Measurements from ENCODE around the gene SEC11C. TPM values are rescaled to one million over a fixed set of nuclear protein-coding genes. Genes with fewer than 3 reads are reported as not detected.

SEC11C gene
- total RNA-seq, 1 experiment from 2014 or later: 34.1 TPM

DNA sequence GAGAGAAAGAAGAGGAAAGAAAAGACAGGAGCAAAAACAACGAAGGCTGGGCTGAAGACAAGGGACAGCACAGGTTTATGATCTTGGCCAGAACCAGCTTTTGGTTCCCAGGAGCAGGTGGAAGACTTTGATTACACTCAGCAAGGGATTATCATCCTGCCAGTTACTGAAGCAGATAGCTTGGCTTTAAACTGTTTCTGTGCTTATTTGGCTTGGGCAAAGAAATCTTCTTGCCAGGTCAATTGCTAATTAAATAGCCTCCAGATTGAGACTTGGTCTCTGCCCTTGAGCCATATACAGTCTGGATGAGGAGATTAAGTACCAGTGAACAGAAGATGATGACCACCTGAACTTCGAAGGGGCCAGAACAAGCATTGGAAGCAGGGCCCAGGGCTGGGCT, 58.0 kb downstream of the SEC11C start:
- in situ Hi-C loops (cut with HindIII; ENCODE audit: low pct_unique_long_range_greater_than_20kb, low sequenced_read_pairs): no loop called here
- DNase-seq (ENCODE audit: low read depth): no peak

DNA sequence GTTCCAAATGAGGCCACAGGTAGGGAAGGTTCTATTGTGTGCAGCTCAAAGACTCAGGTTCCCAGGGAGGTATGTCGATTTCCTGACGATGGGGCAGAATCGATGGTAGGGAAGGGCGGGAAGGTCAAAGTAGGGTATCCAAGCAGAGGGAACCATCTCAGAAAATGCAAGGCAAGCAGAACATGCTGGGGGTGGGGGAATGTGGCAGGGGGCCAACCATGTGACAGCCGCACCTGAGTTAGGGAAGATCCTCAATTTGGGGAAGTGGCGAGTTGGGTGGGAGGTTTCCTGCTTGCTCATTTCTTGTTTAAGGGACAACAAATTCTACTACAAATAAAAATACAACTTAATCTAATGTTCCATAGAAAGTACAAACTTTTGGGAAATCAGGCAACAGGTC, 58.5 kb downstream of the SEC11C start:
- in situ Hi-C loops (cut with HindIII; ENCODE audit: low pct_unique_long_range_greater_than_20kb, low sequenced_read_pairs): no loop called here
- no peak for DNase-seq (ENCODE audit: low read depth)

DNA sequence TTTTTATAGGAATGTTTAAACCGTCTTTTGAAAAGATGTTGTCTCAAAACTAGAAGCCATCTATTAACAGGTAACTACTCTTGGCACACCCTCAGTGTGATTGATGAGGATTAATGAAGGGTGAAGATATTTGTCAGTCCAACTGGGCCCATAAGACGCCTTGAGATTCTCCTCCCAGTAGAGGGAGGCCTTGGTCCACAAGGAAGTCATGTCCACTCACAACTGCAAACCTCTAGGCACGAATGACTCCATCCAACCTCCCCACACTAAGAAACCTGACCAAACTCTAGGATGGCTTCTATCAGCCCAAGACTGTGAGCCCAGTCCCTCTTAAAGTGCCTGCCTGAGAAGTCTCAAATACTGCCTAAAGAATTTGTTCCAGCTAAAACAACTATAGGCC, 61.1 kb downstream of the SEC11C start:
- no peak for DNase-seq (ENCODE audit: low read depth)
- in situ Hi-C loops (cut with HindIII; ENCODE audit: low pct_unique_long_range_greater_than_20kb, low sequenced_read_pairs): no loop called here

DNA sequence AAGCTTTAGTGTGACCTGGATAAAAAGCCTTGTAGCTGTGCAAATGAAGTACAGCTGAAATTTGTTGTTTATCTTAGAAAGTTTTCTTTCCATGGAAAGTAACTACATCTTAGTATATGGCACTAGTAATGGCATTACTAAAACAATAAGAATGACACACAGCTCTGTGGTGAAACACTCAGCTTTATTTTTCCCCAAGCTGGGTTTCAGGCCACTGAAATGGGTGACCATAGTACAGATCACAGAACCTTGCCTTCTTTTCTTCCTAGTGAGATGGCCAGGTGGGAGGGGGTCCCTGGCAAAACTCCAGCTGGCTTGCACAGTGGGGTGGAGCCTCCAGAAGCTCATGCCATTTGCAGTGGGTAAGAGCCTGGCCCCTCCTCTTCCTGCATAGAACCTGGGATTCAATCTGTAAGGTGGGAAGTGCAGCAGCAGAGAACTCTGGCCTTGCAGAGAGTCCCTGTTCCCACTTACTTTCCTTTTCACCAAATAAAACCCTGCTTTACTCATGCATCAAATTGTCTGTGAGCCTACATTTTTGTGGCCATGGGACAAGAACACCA, 62.7 kb downstream of the SEC11C start:
- DNase-seq (ENCODE audit: low read depth): no peak
- in situ Hi-C loops (cut with HindIII; ENCODE audit: low pct_unique_long_range_greater_than_20kb, low sequenced_read_pairs): no loop called here

DNA sequence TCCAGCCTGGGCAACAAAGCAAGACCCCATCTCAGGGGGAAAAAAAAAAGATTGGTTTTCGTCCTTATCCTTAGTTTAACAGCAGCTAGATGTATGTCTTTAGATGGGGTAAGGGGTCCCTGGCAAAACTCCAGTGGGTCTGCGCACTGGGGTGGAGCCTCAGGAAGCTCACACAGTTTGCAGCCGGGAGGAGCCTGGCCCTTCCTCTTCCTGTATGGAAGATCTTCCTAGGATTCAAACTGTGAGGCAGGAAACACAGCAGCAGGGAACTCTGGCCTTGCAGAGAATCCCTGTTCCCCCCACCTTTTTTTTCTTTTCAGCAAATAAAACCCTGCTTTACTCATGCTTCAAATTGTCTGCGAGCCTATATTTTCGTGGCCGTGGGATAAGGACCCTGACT, 67.8 kb downstream of the SEC11C start:
- in situ Hi-C loops (cut with HindIII; ENCODE audit: low pct_unique_long_range_greater_than_20kb, low sequenced_read_pairs): no loop called here
- no peak for DNase-seq (ENCODE audit: low read depth)

Other genes with a start within 250 kb of the SEC11C start
- gene GRP, start 80.3 kb downstream of the SEC11C start, total RNA-seq (2014; rRNA removed; shearing (Covaris generic); ENCODE audit: low replicate concordance): not detected in 2 replicates
- not detected in 2 replicates for gene RAX, start 133.6 kb downstream of the SEC11C start, total RNA-seq (2014; rRNA removed; shearing (Covaris generic); ENCODE audit: low replicate concordance)
- not detected in 2 replicates for gene CPLX4, start 178.8 kb downstream of the SEC11C start, total RNA-seq (2014; rRNA removed; shearing (Covaris generic); ENCODE audit: low replicate concordance)
- 49.5 and 68.5 TPM in 2 replicates for gene LMAN1, start 219.4 kb downstream of the SEC11C start, total RNA-seq (2014; rRNA removed; shearing (Covaris generic); ENCODE audit: low replicate concordance)